Fibroblast of villous mesenchyme (primary cell): ENCODE data around the gene FBN3. TPM values are rescaled to one million over a fixed set of nuclear protein-coding genes. Genes with fewer than 3 reads are reported as not detected.

Experiments used
- DNase-seq: peaks from one replicate; pipeline ENCODE4 v3.0.0-alpha.2; 2010; ENCODE audit warnings: low read depth
- H3K4me3 ChIP-seq: 2 replicates; pipeline ENCODE4 v1.5.1; 2011; ENCODE audit warnings: low read depth, mild to moderate bottlenecking, low read length
- total RNA-seq: library from RNA; depleted of rRNA; stranded (reverse); fragments of >200 nt; gene quantifications from 2 replicates; pipeline ENCODE4 v1.2.3, GENCODE V29; 2012
- TF ChIP-seq, protein P1 (sequence below): IDR thresholded peaks from 2 replicates; pipeline ENCODE4 v1.5.1; 2012; ENCODE audit warnings: low read depth, mild to moderate bottlenecking, low read length; ENCODE audit not compliant: insufficient read depth

The FBN3 gene
- total RNA-seq, 1 donor = not detected

DNA sequence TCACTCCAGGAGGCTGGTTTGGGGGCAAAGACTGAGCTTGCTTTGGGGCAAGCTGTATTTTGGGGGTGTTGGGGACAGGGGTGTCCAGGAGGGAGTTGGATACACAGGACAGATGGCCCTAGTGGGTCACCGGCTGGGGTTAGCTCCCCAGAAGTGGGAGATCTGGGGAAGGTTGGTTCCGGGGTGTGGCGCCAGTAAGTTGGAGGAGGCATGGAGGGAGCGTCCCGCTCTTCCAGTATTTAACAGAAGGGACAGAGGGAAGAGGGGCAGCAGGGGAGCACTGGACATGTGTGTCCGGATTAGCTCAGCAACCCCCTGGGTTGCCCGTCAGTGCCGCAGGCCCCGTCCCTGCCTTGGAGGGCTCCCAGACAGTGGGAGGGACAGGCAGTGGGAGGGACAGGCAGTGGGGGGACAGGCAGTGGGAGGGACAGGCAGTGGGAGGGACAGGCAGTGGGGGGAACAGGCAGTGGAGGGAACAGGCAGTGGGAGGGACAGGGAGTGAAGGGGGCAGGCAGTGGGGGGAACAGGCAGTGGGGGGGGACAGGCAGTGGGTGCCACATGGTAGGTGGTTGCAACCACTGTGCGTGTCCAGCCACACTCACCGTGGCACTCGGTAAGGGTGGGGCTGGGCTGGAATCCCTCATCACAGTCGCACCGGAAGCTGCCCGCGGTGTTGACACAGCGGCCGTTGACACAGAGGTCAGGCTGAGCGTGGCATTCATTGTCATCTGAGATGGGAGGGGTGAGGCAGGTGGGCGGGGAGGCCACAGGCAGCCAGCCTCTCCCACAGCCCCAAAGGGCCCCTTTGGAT, 63.6 kb downstream of the FBN3 start:
- H3K4me3 ChIP-seq = no peak overlapping the region
- no peak for DNase-seq
- TF ChIP-seq, protein P1, sequence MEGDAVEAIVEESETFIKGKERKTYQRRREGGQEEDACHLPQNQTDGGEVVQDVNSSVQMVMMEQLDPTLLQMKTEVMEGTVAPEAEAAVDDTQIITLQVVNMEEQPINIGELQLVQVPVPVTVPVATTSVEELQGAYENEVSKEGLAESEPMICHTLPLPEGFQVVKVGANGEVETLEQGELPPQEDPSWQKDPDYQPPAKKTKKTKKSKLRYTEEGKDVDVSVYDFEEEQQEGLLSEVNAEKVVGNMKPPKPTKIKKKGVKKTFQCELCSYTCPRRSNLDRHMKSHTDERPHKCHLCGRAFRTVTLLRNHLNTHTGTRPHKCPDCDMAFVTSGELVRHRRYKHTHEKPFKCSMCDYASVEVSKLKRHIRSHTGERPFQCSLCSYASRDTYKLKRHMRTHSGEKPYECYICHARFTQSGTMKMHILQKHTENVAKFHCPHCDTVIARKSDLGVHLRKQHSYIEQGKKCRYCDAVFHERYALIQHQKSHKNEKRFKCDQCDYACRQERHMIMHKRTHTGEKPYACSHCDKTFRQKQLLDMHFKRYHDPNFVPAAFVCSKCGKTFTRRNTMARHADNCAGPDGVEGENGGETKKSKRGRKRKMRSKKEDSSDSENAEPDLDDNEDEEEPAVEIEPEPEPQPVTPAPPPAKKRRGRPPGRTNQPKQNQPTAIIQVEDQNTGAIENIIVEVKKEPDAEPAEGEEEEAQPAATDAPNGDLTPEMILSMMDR = no peak

DNA sequence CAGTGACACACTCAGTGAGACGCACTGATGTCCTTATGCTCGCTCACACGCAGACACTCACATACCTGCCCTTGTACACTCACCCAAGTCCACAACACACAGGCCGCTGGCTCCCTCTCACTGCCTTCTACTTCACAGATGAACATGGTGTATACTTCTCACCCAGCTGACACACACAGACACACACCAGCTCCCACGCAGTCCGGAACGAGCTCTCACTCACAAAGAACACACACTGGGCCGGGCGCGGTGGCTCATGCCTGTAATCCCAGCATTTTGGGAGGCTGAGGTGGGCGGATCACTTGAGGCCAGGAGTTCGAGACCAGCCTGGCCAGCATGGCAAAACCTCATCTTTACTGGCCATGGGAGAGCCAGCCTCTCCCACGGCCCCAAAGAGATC, 65.2 kb downstream of the FBN3 start:
- TF ChIP-seq, protein P1 = no peak
- DNase-seq = no peak
- H3K4me3 ChIP-seq = no peak overlapping the region

GRCh38 chr19:8083141-8083540, 66.3 kb downstream of the FBN3 start:
- no peak overlapping the region for H3K4me3 ChIP-seq
- TF ChIP-seq, protein P1 = no peak
- DNase-seq = no peak

DNA sequence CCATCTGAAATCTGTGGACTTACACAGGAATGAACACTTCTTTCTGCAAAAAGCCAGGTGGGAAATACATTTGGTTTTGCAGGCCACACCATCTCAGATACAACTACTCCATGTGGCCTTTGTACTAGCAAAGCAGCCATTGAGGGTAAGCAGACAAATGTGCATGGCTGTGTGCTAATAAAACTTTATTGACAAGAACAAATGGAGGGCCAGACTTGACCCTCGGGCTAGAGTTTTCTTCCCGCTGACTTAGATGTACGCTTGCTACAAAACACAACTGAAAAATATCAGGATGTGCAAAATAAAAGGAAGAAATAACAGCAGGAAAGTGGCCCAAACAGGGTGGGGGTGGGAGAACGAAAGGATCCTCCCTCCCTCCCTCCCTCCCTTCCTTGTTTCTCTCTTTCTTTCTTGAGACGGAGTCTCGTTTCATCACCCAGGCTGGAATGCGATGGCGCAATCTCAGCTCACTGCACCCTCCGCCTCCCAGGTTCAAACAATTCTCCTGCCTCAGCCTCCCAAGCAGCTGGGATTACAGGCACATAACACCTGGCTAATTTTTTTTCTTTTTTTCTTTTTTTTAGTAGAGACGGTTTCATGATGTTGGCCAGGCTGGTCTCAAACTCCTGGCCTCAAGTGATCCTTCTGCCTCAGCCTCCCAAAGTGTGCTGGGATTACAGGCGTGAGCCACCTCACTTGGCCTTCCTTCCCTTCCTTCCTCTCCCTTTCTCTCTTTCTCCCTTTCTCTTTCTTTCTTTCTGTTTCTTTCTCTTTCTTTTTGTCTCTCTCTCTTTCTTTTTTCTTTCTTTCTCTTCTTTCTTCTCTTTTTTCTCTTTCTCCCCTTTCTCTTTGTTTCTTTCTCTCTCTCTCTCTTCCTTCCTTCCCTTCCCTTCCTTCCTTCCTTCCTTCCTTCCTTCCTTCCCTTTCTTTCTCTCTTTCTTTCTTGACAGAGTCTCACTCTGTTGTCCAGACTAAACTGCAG, 67.5 kb downstream of the FBN3 start:
- peak; percentile 19 for DNase-seq
- no peak overlapping the region for H3K4me3 ChIP-seq
- TF ChIP-seq, protein P1 = no peak

DNA sequence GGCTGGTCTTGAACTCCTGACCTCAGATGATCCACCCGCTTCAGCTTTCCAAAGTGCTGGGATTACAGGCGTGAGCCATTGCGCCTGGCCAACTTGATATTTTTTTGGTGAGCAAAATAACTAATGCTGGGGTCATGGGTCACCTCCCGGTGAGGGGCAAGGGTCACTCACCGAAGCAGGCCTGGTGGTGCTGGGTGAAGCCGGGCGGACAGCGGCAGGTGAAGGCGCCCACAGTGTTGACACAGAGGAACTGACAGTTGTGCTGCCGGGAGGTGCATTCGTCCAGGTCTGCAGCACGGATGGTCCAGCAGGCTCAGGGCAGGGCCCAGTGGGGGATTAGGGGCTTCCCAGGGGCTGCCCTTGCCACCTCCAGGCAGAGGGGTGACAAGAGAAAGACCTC, 68.6 kb downstream of the FBN3 start:
- no peak overlapping the region for H3K4me3 ChIP-seq

GRCh38 chr19:8079988-8080387, 69.4 kb downstream of the FBN3 start:
- H3K4me3 ChIP-seq = no peak overlapping the region
- TF ChIP-seq, protein P1 = no peak
- DNase-seq = no peak

More for the DNA sequence above, 68.6 kb downstream of the FBN3 start:
- no peak for DNase-seq
- TF ChIP-seq, protein P1 = no peak
